Measurements from ENCODE around the gene CSF3R.

Gene CSF3R

GRCh38 chr1:36453051-36453450, 29.7 kb downstream of the CSF3R start:
- Histone ChIP-seq H3K36me3 (ENCODE audit: control insufficient read depth in 1 of 2, insufficient read depth in 2 of 2, low read length in 2 of 2) (peaks cover 27 to 32% of the 10 kb centered on the region in 2 donors), H3K27ac (ENCODE audit: low read length) (no peak overlapping the region), H3K4me3 (ENCODE audit: low read depth in 1 of 2, low read length in 2 of 2) (no peak overlapping the region), H3K4me1 (ENCODE audit: control insufficient read depth in 1 of 2, insufficient read depth in 2 of 2, low read length in 2 of 2) (peaks cover 3 to 8% of the 10 kb centered on the region in 2 donors), H3K27me3 (ENCODE audit: low read depth, low read length) (no peaks in the 10 kb centered on the region), H3K9me3 (ENCODE audit: control insufficient read depth in 1 of 2, low read length in 2 of 2) (no peaks in the 10 kb centered on the region)

- no peaks in the 10 kb centered on the region for H3K27me3 ChIP-seq (ENCODE audit: low read depth, low read length)
- peak overlapping the region; percentile 78 to 84 for H3K4me3 ChIP-seq (ENCODE audit: low read depth in 1 of 2, low read length in 2 of 2)
- peak overlapping the region; percentile 96 for H3K27ac ChIP-seq (ENCODE audit: low read length)
- H3K4me1 ChIP-seq (ENCODE audit: control insufficient read depth in 1 of 2, insufficient read depth in 2 of 2, low read length in 2 of 2): peaks cover 3 to 8% of the 10 kb centered on the region in 2 donors
- no peaks in the 10 kb centered on the region for H3K9me3 ChIP-seq (ENCODE audit: control insufficient read depth in 1 of 2, low read length in 2 of 2)
- H3K36me3 ChIP-seq (ENCODE audit: control insufficient read depth in 1 of 2, insufficient read depth in 2 of 2, low read length in 2 of 2): peaks cover 13 to 16% of the 10 kb centered on the region in 2 donors
These were observed 31.8 kb downstream of the CSF3R start for GRCh38 chr1:36450919-36451305.

GRCh38 chr1:36450270-36450918, 32.3 kb downstream of the CSF3R start, which contains the start of gene OSCP1:
OSCP1 (minus strand) TSS chr1:36450451; CDS start chr1:36450369, 82 bp downstream.
- Histone ChIP-seq H3K9me3 (ENCODE audit: control insufficient read depth in 1 of 2, low read length in 2 of 2) (no peaks in the 10 kb centered on the region), H3K27ac (ENCODE audit: low read length) (peak within 1 kb of the TSS; percentile 96), H3K4me1 (ENCODE audit: control insufficient read depth in 1 of 2, insufficient read depth in 2 of 2, low read length in 2 of 2) (peaks cover 3 to 8% of the 10 kb centered on the region in 2 donors), H3K27me3 (ENCODE audit: low read depth, low read length) (no peaks in the 10 kb centered on the region), H3K4me3 (ENCODE audit: low read depth in 1 of 2, low read length in 2 of 2) (peak within 1 kb of the TSS; percentile 78 to 84), H3K36me3 (ENCODE audit: control insufficient read depth in 1 of 2, insufficient read depth in 2 of 2, low read length in 2 of 2) (peaks cover 8 to 11% of the 10 kb centered on the region in 2 donors)

- Histone ChIP-seq H3K36me3 (ENCODE audit: control insufficient read depth in 1 of 2, insufficient read depth in 2 of 2, low read length in 2 of 2) (no peaks in the 10 kb centered on the region), H3K27me3 (ENCODE audit: low read depth, low read length) (no peaks in the 10 kb centered on the region), H3K27ac (ENCODE audit: low read length) (no peak overlapping the region), H3K4me1 (ENCODE audit: control insufficient read depth in 1 of 2, insufficient read depth in 2 of 2, low read length in 2 of 2) (peaks cover 3 to 8% of the 10 kb centered on the region in 2 donors), H3K4me3 (ENCODE audit: low read depth in 1 of 2, low read length in 2 of 2) (no peak overlapping the region), H3K9me3 (ENCODE audit: control insufficient read depth in 1 of 2, low read length in 2 of 2) (no peaks in the 10 kb centered on the region)
These were observed 34.1 kb downstream of the CSF3R start for GRCh38 chr1:36448530-36449056.

- Histone ChIP-seq H3K9me3 (ENCODE audit: control insufficient read depth in 1 of 2, low read length in 2 of 2) (no peaks in the 10 kb centered on the region), H3K27me3 (ENCODE audit: low read depth, low read length) (no peaks in the 10 kb centered on the region), H3K4me1 (ENCODE audit: control insufficient read depth in 1 of 2, insufficient read depth in 2 of 2, low read length in 2 of 2) (peaks cover 3 to 8% of the 10 kb centered on the region in 2 donors), H3K27ac (ENCODE audit: low read length) (no peak overlapping the region), H3K4me3 (ENCODE audit: low read depth in 1 of 2, low read length in 2 of 2) (no peak overlapping the region), H3K36me3 (ENCODE audit: control insufficient read depth in 1 of 2, insufficient read depth in 2 of 2, low read length in 2 of 2) (no peaks in the 10 kb centered on the region)
These were observed 35.3 kb downstream of the CSF3R start for GRCh38 chr1:36447450-36447849.

- Histone ChIP-seq H3K27ac (ENCODE audit: low read length) (no peak overlapping the region), H3K4me3 (ENCODE audit: low read depth in 1 of 2, low read length in 2 of 2) (no peak overlapping the region), H3K27me3 (ENCODE audit: low read depth, low read length) (no peaks in the 10 kb centered on the region), H3K9me3 (ENCODE audit: control insufficient read depth in 1 of 2, low read length in 2 of 2) (no peaks in the 10 kb centered on the region), H3K36me3 (ENCODE audit: control insufficient read depth in 1 of 2, insufficient read depth in 2 of 2, low read length in 2 of 2) (no peaks in the 10 kb centered on the region), H3K4me1 (ENCODE audit: control insufficient read depth in 1 of 2, insufficient read depth in 2 of 2, low read length in 2 of 2) (peaks cover 3 to 8% of the 10 kb centered on the region in 2 donors)
These were observed 36.0 kb downstream of the CSF3R start for GRCh38 chr1:36446746-36447145.

GRCh38 chr1:36446271-36446670, 36.4 kb downstream of the CSF3R start:
- Histone ChIP-seq H3K36me3 (ENCODE audit: control insufficient read depth in 1 of 2, insufficient read depth in 2 of 2, low read length in 2 of 2) (no peaks in the 10 kb centered on the region), H3K27ac (ENCODE audit: low read length) (no peak overlapping the region), H3K4me3 (ENCODE audit: low read depth in 1 of 2, low read length in 2 of 2) (no peak overlapping the region), H3K9me3 (ENCODE audit: control insufficient read depth in 1 of 2, low read length in 2 of 2) (no peaks in the 10 kb centered on the region), H3K27me3 (ENCODE audit: low read depth, low read length) (no peaks in the 10 kb centered on the region), H3K4me1 (ENCODE audit: control insufficient read depth in 1 of 2, insufficient read depth in 2 of 2, low read length in 2 of 2) (peaks cover 3 to 8% of the 10 kb centered on the region in 2 donors)

GRCh38 chr1:36443297-36443696, 39.4 kb downstream of the CSF3R start:
- Histone ChIP-seq H3K4me1 (ENCODE audit: control insufficient read depth in 1 of 2, insufficient read depth in 2 of 2, low read length in 2 of 2) (no peaks in the 10 kb centered on the region), H3K4me3 (ENCODE audit: low read depth in 1 of 2, low read length in 2 of 2) (no peak overlapping the region), H3K9me3 (ENCODE audit: control insufficient read depth in 1 of 2, low read length in 2 of 2) (no peaks in the 10 kb centered on the region), H3K27ac (ENCODE audit: low read length) (no peak overlapping the region), H3K27me3 (ENCODE audit: low read depth, low read length) (no peaks in the 10 kb centered on the region), H3K36me3 (ENCODE audit: control insufficient read depth in 1 of 2, insufficient read depth in 2 of 2, low read length in 2 of 2) (peaks cover 0 to 6% of the 10 kb centered on the region in 2 donors)

GRCh38 chr1:36442337-36442736, 40.4 kb downstream of the CSF3R start:
- Histone ChIP-seq H3K27ac (ENCODE audit: low read length) (no peak overlapping the region), H3K36me3 (ENCODE audit: control insufficient read depth in 1 of 2, insufficient read depth in 2 of 2, low read length in 2 of 2) (peaks cover 0 to 12% of the 10 kb centered on the region in 2 donors), H3K9me3 (ENCODE audit: control insufficient read depth in 1 of 2, low read length in 2 of 2) (no peaks in the 10 kb centered on the region), H3K4me1 (ENCODE audit: control insufficient read depth in 1 of 2, insufficient read depth in 2 of 2, low read length in 2 of 2) (no peaks in the 10 kb centered on the region), H3K27me3 (ENCODE audit: low read depth, low read length) (no peaks in the 10 kb centered on the region), H3K4me3 (ENCODE audit: low read depth in 1 of 2, low read length in 2 of 2) (no peak overlapping the region)

GRCh38 chr1:36440646-36441045, 42.1 kb downstream of the CSF3R start:
- H3K27me3 ChIP-seq (ENCODE audit: low read depth, low read length): no peaks in the 10 kb centered on the region
- no peaks in the 10 kb centered on the region for H3K4me1 ChIP-seq (ENCODE audit: control insufficient read depth in 1 of 2, insufficient read depth in 2 of 2, low read length in 2 of 2)
- H3K4me3 ChIP-seq (ENCODE audit: low read depth in 1 of 2, low read length in 2 of 2): no peak overlapping the region
- H3K27ac ChIP-seq (ENCODE audit: low read length): no peak overlapping the region
- peaks cover 0 to 16% of the 10 kb centered on the region in 2 donors for H3K36me3 ChIP-seq (ENCODE audit: control insufficient read depth in 1 of 2, insufficient read depth in 2 of 2, low read length in 2 of 2)
- no peaks in the 10 kb centered on the region for H3K9me3 ChIP-seq (ENCODE audit: control insufficient read depth in 1 of 2, low read length in 2 of 2)

GRCh38 chr1:36440044-36440443, 42.7 kb downstream of the CSF3R start:
- peaks cover 0 to 16% of the 10 kb centered on the region in 2 donors for H3K36me3 ChIP-seq (ENCODE audit: control insufficient read depth in 1 of 2, insufficient read depth in 2 of 2, low read length in 2 of 2)
- no peaks in the 10 kb centered on the region for H3K27me3 ChIP-seq (ENCODE audit: low read depth, low read length)
- no peaks in the 10 kb centered on the region for H3K4me1 ChIP-seq (ENCODE audit: control insufficient read depth in 1 of 2, insufficient read depth in 2 of 2, low read length in 2 of 2)
- no peak overlapping the region for H3K27ac ChIP-seq (ENCODE audit: low read length)
- H3K4me3 ChIP-seq (ENCODE audit: low read depth in 1 of 2, low read length in 2 of 2): no peak overlapping the region
- no peaks in the 10 kb centered on the region for H3K9me3 ChIP-seq (ENCODE audit: control insufficient read depth in 1 of 2, low read length in 2 of 2)

- no peaks in the 10 kb centered on the region for H3K9me3 ChIP-seq (ENCODE audit: control insufficient read depth in 1 of 2, low read length in 2 of 2)
- H3K27me3 ChIP-seq (ENCODE audit: low read depth, low read length): no peaks in the 10 kb centered on the region
- H3K4me1 ChIP-seq (ENCODE audit: control insufficient read depth in 1 of 2, insufficient read depth in 2 of 2, low read length in 2 of 2): no peaks in the 10 kb centered on the region
- no peak overlapping the region for H3K27ac ChIP-seq (ENCODE audit: low read length)
- peaks cover 0 to 16% of the 10 kb centered on the region in 2 donors for H3K36me3 ChIP-seq (ENCODE audit: control insufficient read depth in 1 of 2, insufficient read depth in 2 of 2, low read length in 2 of 2)
- H3K4me3 ChIP-seq (ENCODE audit: low read depth in 1 of 2, low read length in 2 of 2): no peak overlapping the region
These were observed 44.0 kb downstream of the CSF3R start for GRCh38 chr1:36438715-36439114.
